GM23338 (cell line): ENCODE results near the gene DCTPP1. TPM values are rescaled to one million over a fixed set of nuclear protein-coding genes. Genes with fewer than 3 reads are reported as not detected.
A peak's percentile ranks its signal among the peaks of the same experiment; 100 is the strongest.

Experiments
- ATAC-seq: fragments of 200-7000 bp; cut with Tn5 transposase; 3 replicates; pipeline ENCODE4 v1.9.1; 2020
- DNase-seq: peaks from one replicate; pipeline ENCODE4 v3.0.0-alpha.2; 2015; ENCODE audit warnings: low spot score
- H2AFZ ChIP-seq: fragments of 200-600 bp; sonication (generic); 2 replicates; pipeline ENCODE4 v1.8.0; 2016; ENCODE audit warnings: antibody characterized with exemption, mild to moderate bottlenecking, moderate library complexity
- H3F3A ChIP-seq: fragments of 200-600 bp; sonication (generic); replicated peaks from 2 replicates; pipeline ENCODE4 v1.8.0; 2017; ENCODE audit warnings: antibody characterized with exemption, mixed run types, low read depth
- H3K27ac ChIP-seq: fragments of 200-600 bp; sonication (generic); 2 replicates; pipeline ENCODE4 v1.6.1; 2016; ENCODE audit warnings: low read depth
- H3K27me3 ChIP-seq: fragments of 200-600 bp; sonication (generic); 2 replicates; pipeline ENCODE4 v1.8.0; 2016; ENCODE audit warnings: mild to moderate bottlenecking, mixed run types, moderate library complexity; ENCODE audit not compliant: insufficient read depth
- H3K36me3 ChIP-seq: fragments of 200-600 bp; sonication (generic); 2 replicates; pipeline ENCODE4 v1.8.0; 2016; ENCODE audit warnings: mild to moderate bottlenecking; ENCODE audit not compliant: insufficient read depth
- H3K4me1 ChIP-seq: fragments of 200-600 bp; sonication (generic); 2 replicates; pipeline ENCODE4 v1.8.0; 2016; ENCODE audit warnings: mild to moderate bottlenecking, moderate library complexity; ENCODE audit not compliant: insufficient read depth
- H3K4me2 ChIP-seq: fragments of 200-600 bp; sonication (generic); 2 replicates; pipeline ENCODE4 v1.7.1; 2017; ENCODE audit warnings: mixed run types
- H3K4me3 ChIP-seq: fragments of 200-600 bp; sonication (generic); 2 replicates; pipeline ENCODE4 v1.6.1; 2016; ENCODE audit warnings: mixed run types
- H3K79me2 ChIP-seq: fragments of 200-600 bp; sonication (generic); replicated peaks from 2 replicates; pipeline ENCODE4 v1.8.0; 2017; ENCODE audit warnings: mild to moderate bottlenecking; ENCODE audit not compliant: insufficient read depth
- H3K9me2 ChIP-seq: fragments of 200-600 bp; sonication (generic); 2 replicates; pipeline ENCODE4 v1.8.0; 2017; ENCODE audit not compliant: insufficient read depth
- H4K20me1 ChIP-seq: fragments of 200-600 bp; sonication (generic); replicated peaks from 2 replicates; pipeline ENCODE4 v1.8.0; 2017; ENCODE audit warnings: mild to moderate bottlenecking; ENCODE audit not compliant: insufficient read depth
- H3K27ac Mint-ChIP-seq: 2 replicates; pipeline ENCODE4 v1.8.0; 2020; ENCODE audit warnings: inconsistent platforms, mild to moderate bottlenecking, moderate library complexity, mixed read lengths
- H3K27me3 Mint-ChIP-seq: 3 replicates; pipeline ENCODE4 v1.8.0; 2022; ENCODE audit warnings: low read depth, mild to moderate bottlenecking, moderate library complexity, mixed read lengths, inconsistent platforms; ENCODE audit not compliant: insufficient read depth, poor library complexity
- H3K36me3 Mint-ChIP-seq: 3 replicates; pipeline ENCODE4 v1.8.0; 2021; ENCODE audit warnings: low read depth, mild to moderate bottlenecking, inconsistent platforms, moderate library complexity, mixed read lengths
- H3K4me1 Mint-ChIP-seq: 3 replicates; pipeline ENCODE4 v1.8.0; 2020; ENCODE audit warnings: mild to moderate bottlenecking, inconsistent platforms, mixed read lengths
- H3K4me3 Mint-ChIP-seq: 3 replicates; pipeline ENCODE4 v1.8.0; 2021; ENCODE audit warnings: moderate library complexity, mild to moderate bottlenecking, inconsistent platforms, mixed read lengths
- H3K9me3 Mint-ChIP-seq: 3 replicates; pipeline ENCODE4 v1.8.0; 2020; ENCODE audit warnings: moderate library complexity, mild to moderate bottlenecking, inconsistent platforms, mixed read lengths
- CREB1 ChIP-seq: fragments of 250-450 bp; sonication (Bioruptor Pico); IDR thresholded peaks from 2 replicates; pipeline ENCODE4 v1.5.0; 2020; ENCODE audit warnings: low read depth, mild to moderate bottlenecking, moderate library complexity
- EZH2 ChIP-seq: fragments of 200-600 bp; sonication (generic); IDR thresholded peaks from one replicate; pipeline ENCODE4 v1.8.0; 2017; ENCODE audit warnings: antibody characterized with exemption, mild to moderate bottlenecking, low read depth; ENCODE audit not compliant: unreplicated experiment
- EZH2phosphoT487 ChIP-seq: fragments of 200-600 bp; sonication (generic); IDR thresholded peaks from one replicate; pipeline ENCODE4 v1.8.1; 2018; ENCODE audit warnings: antibody characterized with exemption; ENCODE audit not compliant: unreplicated experiment
- JUNB ChIP-seq: IDR thresholded peaks from one replicate; pipeline ENCODE4 v1.6.1; 2016; ENCODE audit warnings: antibody characterized with exemption; ENCODE audit not compliant: unreplicated experiment
- NANOG ChIP-seq: IDR thresholded peaks from 2 replicates; pipeline ENCODE4 v1.6.1; 2016; ENCODE audit warnings: antibody characterized with exemption, borderline replicate concordance
- POLR2AphosphoS5 ChIP-seq: IDR thresholded peaks from 2 replicates; pipeline ENCODE4 v1.6.1; 2016; ENCODE audit warnings: antibody characterized with exemption, low read depth
- STAT1 ChIP-seq: IDR thresholded peaks from one replicate; pipeline ENCODE4 v1.6.1; 2016; ENCODE audit warnings: antibody characterized with exemption; ENCODE audit not compliant: unreplicated experiment
- ZNF114 ChIP-seq: fragments of 250-450 bp; sonication (Bioruptor Pico); IDR thresholded peaks from 2 replicates; pipeline ENCODE4 v1.5.0; 2020; ENCODE audit warnings: mild to moderate bottlenecking, moderate library complexity
- ZNF331 ChIP-seq: fragments of 250-450 bp; sonication (Bioruptor Pico); IDR thresholded peaks from 2 replicates; pipeline ENCODE4 v1.5.0; 2020; ENCODE audit warnings: low read depth, mild to moderate bottlenecking, moderate library complexity
- ZNF462 ChIP-seq: fragments of 250-450 bp; sonication (Bioruptor Pico); IDR thresholded peaks from 2 replicates; pipeline ENCODE4 v1.5.0; 2020; ENCODE audit warnings: mild to moderate bottlenecking, moderate library complexity
- polyA plus RNA-seq: library from polyadenylated mRNA; unstranded; fragments of >200 nt; fragmentation: Nextera tagmentation; extraction: Ambion mirVana; gene quantifications from 2 replicates; pipeline ENCODE4 v1.2.1, GENCODE V29; 2016
- total RNA-seq: library from RNA; depleted of rRNA; stranded (reverse); fragments of >200 nt; shearing (Covaris generic); gene quantifications from 2 replicates; pipeline ENCODE4 v1.2.3, GENCODE V29; 2014
- TF ChIP-seq, protein P1 (sequence below): IDR thresholded peaks from 2 replicates; pipeline ENCODE4 v1.6.1; 2016; ENCODE audit warnings: antibody characterized with exemption
- TF ChIP-seq, protein P2 (sequence below): IDR thresholded peaks from one replicate; pipeline ENCODE4 v1.6.1; 2018; ENCODE audit warnings: antibody characterized with exemption; ENCODE audit not compliant: unreplicated experiment
- TF ChIP-seq, protein P3 (sequence below), 2 experiments: fragments of 200-600 bp in 1 of 2; sonication (generic) in 1 of 2; conservative IDR thresholded peaks; 2 replicates each; pipeline versions ENCODE4 v1.5.1 to v1.6.1; 2016 to 2017; ENCODE audit warnings: antibody characterized with exemption in 2 of 2, low read depth in 2 of 2, mild to moderate bottlenecking in 2 of 2, moderate library complexity in 1 of 2

The DCTPP1 gene
- total and polyA plus RNA-seq, 2 experiments from 2014 or later, result 54.1 to 58.3 TPM

DNA sequence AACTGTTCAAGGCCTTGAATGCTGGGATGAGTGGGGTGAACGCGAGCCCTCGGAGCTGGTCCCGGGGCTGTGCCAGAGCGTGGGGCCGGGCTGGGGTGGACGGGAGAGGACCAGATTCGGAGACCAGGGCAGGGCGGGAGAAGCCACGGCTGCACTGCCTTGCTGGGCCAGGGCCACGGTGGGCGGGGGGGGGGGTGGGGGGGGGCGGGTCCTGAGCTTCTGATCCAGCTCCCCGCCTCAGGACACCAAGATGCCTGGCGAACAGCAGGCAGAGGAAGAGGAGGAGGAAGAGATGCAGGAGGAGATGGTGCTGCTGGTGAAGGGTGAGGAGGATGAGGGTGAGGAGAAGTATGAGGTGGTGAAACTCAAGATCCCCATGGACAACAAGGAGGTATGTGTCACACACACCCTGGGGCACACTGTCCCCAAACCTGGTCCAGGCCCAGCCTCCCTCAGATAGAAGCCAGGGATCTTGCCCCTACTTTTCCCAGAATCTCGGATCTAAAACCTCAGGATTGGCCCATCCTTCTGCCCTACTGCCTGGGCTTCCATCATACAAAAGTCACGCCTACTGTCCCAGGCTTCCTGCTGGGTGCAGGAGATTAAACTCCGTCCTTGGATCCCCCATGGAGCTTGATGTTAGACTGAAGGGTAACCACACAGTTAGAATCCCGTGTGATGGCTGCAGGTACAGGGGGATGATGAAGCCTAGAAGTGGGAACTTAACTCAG is 21.9 kb downstream of the DCTPP1 start:
- peak overlapping the region; percentile 91 for H3K4me3 Mint-ChIP-seq
- H3F3A ChIP-seq, result peaks cover 13% of the 10 kb centered on the region; the same call in 1 of the 2 replicates
- H3K4me1 Mint-ChIP-seq, result peaks cover 16% of the 10 kb centered on the region
- DNase-seq (peak; percentile 24), ATAC-seq (peak; percentile 15; the same call in 2 of the 3 replicates)
- peak overlapping the region; percentile 99 for H3K4me2 ChIP-seq
- no peaks in the 10 kb centered on the region for H3K9me3 Mint-ChIP-seq
- no peaks in the 10 kb centered on the region for H3K27me3 ChIP-seq
- H3K36me3 ChIP-seq, result no peaks in the 10 kb centered on the region; the same call in 1 of the 2 replicates
- peaks cover 11% of the 10 kb centered on the region for H4K20me1 ChIP-seq
- H3K27ac Mint-ChIP-seq, result peak overlapping the region; percentile 81; the same call in 1 of the 2 replicates
- peak overlapping the region; percentile 79; the same call in 1 of the 2 replicates for H3K27ac ChIP-seq
- H3K36me3 Mint-ChIP-seq, result peaks cover 27% of the 10 kb centered on the region
- H3K27me3 Mint-ChIP-seq, result peaks cover 12% of the 10 kb centered on the region
- H3K4me1 ChIP-seq, result peaks cover 8% of the 10 kb centered on the region
- TF ChIP-seq, protein P1, sequence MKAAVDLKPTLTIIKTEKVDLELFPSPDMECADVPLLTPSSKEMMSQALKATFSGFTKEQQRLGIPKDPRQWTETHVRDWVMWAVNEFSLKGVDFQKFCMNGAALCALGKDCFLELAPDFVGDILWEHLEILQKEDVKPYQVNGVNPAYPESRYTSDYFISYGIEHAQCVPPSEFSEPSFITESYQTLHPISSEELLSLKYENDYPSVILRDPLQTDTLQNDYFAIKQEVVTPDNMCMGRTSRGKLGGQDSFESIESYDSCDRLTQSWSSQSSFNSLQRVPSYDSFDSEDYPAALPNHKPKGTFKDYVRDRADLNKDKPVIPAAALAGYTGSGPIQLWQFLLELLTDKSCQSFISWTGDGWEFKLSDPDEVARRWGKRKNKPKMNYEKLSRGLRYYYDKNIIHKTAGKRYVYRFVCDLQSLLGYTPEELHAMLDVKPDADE, result no peak
- TF ChIP-seq, protein P2, sequence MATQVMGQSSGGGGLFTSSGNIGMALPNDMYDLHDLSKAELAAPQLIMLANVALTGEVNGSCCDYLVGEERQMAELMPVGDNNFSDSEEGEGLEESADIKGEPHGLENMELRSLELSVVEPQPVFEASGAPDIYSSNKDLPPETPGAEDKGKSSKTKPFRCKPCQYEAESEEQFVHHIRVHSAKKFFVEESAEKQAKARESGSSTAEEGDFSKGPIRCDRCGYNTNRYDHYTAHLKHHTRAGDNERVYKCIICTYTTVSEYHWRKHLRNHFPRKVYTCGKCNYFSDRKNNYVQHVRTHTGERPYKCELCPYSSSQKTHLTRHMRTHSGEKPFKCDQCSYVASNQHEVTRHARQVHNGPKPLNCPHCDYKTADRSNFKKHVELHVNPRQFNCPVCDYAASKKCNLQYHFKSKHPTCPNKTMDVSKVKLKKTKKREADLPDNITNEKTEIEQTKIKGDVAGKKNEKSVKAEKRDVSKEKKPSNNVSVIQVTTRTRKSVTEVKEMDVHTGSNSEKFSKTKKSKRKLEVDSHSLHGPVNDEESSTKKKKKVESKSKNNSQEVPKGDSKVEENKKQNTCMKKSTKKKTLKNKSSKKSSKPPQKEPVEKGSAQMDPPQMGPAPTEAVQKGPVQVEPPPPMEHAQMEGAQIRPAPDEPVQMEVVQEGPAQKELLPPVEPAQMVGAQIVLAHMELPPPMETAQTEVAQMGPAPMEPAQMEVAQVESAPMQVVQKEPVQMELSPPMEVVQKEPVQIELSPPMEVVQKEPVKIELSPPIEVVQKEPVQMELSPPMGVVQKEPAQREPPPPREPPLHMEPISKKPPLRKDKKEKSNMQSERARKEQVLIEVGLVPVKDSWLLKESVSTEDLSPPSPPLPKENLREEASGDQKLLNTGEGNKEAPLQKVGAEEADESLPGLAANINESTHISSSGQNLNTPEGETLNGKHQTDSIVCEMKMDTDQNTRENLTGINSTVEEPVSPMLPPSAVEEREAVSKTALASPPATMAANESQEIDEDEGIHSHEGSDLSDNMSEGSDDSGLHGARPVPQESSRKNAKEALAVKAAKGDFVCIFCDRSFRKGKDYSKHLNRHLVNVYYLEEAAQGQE, result no peak
- TF ChIP-seq CREB1 (CRISPR knock-in tag) (no peak), POLR2AphosphoS5 (no peak), ZNF114 (CRISPR knock-in tag) (no peak), ZNF331 (CRISPR knock-in tag) (no peak), EZH2phosphoT487 (no peak), STAT1 (no peak), ZNF462 (CRISPR knock-in tag) (no peak), JUNB (no peak), EZH2 (no peak), NANOG (no peak)
- TF ChIP-seq, protein P3, sequence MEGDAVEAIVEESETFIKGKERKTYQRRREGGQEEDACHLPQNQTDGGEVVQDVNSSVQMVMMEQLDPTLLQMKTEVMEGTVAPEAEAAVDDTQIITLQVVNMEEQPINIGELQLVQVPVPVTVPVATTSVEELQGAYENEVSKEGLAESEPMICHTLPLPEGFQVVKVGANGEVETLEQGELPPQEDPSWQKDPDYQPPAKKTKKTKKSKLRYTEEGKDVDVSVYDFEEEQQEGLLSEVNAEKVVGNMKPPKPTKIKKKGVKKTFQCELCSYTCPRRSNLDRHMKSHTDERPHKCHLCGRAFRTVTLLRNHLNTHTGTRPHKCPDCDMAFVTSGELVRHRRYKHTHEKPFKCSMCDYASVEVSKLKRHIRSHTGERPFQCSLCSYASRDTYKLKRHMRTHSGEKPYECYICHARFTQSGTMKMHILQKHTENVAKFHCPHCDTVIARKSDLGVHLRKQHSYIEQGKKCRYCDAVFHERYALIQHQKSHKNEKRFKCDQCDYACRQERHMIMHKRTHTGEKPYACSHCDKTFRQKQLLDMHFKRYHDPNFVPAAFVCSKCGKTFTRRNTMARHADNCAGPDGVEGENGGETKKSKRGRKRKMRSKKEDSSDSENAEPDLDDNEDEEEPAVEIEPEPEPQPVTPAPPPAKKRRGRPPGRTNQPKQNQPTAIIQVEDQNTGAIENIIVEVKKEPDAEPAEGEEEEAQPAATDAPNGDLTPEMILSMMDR (conservative IDR thresholded peaks at IDR 0.05; ENCODE audit: low read depth in 2 of 2), result no peak
- peaks cover 16% of the 10 kb centered on the region; the same call in 1 of the 2 replicates for H3K79me2 ChIP-seq
- H3K4me3 ChIP-seq, result peak overlapping the region; percentile 91
- H2AFZ ChIP-seq, result 0 out of 2 replicates have a peak overlapping the region, but pooled peaks have one; percentile 80
- H3K9me2 ChIP-seq, result no peaks in the 10 kb centered on the region
